Nephron (organoid): ENCODE data around the gene PTPRD.
"Not testable (repeated sequence)": the region's sequence is repeated elsewhere in the genome, so short reads cannot be mapped to it uniquely, and the experiment has no call there.

Experiments
- H3K27ac Mint-ChIP-seq, 3 experiments: 2 replicates each; pipeline ENCODE4 v1.8.0; 2020; ENCODE audit warnings: mixed read lengths in 3 of 3, mild to moderate bottlenecking in 2 of 3, moderate library complexity in 1 of 3
- H3K27me3 Mint-ChIP-seq: 2 replicates; pipeline ENCODE4 v1.8.0; 2021; ENCODE audit warnings: low read depth, mild to moderate bottlenecking, moderate library complexity, mixed read lengths
- H3K36me3 Mint-ChIP-seq: 2 replicates; pipeline ENCODE4 v1.8.0; 2020; ENCODE audit warnings: low read depth, mixed read lengths
- H3K4me1 Mint-ChIP-seq: 2 replicates; pipeline ENCODE4 v1.8.0; 2020; ENCODE audit warnings: mixed read lengths
- H3K4me3 Mint-ChIP-seq, 3 experiments: 2 replicates each; pipeline ENCODE4 v1.8.0; 2020; ENCODE audit warnings: mild to moderate bottlenecking in 3 of 3, mixed read lengths in 3 of 3, moderate library complexity in 2 of 3
- H3K9me3 Mint-ChIP-seq: 2 replicates; pipeline ENCODE4 v1.8.0; 2020; ENCODE audit warnings: mixed read lengths
- TF ChIP-seq, protein P1 (sequence below), 3 experiments: fragments of 200-600 bp; sonication (generic); IDR thresholded peaks; one replicate each; pipeline ENCODE4 v1.5.0; 2021; ENCODE audit warnings: antibody characterized with exemption in 3 of 3; ENCODE audit not compliant: unreplicated experiment in 3 of 3

PTPRD gene

DNA sequence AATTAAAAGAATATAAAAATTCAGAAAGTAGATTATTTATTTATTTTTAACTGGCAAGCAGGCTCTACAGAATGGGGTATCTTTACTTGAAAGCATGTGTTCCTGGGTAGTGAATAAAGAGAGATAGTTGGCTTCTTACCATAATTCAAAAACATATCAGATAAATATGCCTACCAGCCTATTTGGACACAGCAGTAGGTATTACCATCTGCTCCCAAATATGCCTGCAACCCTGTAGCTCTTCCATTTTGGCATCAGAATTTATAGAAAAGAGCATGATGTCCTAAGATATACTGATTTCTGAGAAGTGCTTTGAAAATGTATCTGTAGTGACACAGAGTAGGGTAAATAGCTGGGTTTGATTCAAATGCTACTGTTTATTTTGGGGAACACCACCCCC lies 1512.7 kb downstream of the PTPRD start:
- TF ChIP-seq, protein P1, sequence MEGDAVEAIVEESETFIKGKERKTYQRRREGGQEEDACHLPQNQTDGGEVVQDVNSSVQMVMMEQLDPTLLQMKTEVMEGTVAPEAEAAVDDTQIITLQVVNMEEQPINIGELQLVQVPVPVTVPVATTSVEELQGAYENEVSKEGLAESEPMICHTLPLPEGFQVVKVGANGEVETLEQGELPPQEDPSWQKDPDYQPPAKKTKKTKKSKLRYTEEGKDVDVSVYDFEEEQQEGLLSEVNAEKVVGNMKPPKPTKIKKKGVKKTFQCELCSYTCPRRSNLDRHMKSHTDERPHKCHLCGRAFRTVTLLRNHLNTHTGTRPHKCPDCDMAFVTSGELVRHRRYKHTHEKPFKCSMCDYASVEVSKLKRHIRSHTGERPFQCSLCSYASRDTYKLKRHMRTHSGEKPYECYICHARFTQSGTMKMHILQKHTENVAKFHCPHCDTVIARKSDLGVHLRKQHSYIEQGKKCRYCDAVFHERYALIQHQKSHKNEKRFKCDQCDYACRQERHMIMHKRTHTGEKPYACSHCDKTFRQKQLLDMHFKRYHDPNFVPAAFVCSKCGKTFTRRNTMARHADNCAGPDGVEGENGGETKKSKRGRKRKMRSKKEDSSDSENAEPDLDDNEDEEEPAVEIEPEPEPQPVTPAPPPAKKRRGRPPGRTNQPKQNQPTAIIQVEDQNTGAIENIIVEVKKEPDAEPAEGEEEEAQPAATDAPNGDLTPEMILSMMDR (IDR thresholded peaks at IDR 0.05; ENCODE audit: unreplicated experiment in 3 of 3) = no peak

DNA sequence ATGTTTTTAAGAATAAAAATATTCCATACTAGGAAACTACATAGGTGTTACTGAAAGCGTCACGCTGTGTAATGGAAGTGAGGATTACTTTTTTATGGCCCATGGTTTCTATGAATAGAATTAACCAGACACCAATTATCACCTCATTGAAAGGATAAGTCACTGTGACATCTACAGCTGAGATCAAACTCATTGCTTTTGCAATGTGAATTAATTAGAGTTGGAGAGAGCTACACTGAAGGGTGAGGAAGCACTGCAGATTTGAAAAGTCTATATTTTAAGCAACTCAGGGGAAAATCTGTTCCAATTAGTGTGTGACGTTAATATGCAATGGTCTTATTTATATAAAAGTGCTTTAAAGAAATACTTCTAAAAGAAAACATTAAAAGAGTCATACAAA lies 1513.2 kb downstream of the PTPRD start:
- no peaks in the 10 kb centered on the region for H3K27me3 Mint-ChIP-seq
- no peak overlapping the region for H3K4me3 Mint-ChIP-seq
- H3K9me3 Mint-ChIP-seq = no peaks in the 10 kb centered on the region
- TF ChIP-seq, protein P1 (IDR thresholded peaks at IDR 0.05; ENCODE audit: unreplicated experiment in 3 of 3) = no peak
- H3K36me3 Mint-ChIP-seq = no peaks in the 10 kb centered on the region
- H3K27ac Mint-ChIP-seq = no peak overlapping the region
- no peaks in the 10 kb centered on the region for H3K4me1 Mint-ChIP-seq

More for the DNA sequence above, 1512.7 kb downstream of the PTPRD start:
- H3K36me3 Mint-ChIP-seq = no peaks in the 10 kb centered on the region
- no peak overlapping the region for H3K27ac Mint-ChIP-seq
- H3K27me3 Mint-ChIP-seq = no peaks in the 10 kb centered on the region
- no peaks in the 10 kb centered on the region for H3K4me1 Mint-ChIP-seq
- no peaks in the 10 kb centered on the region for H3K9me3 Mint-ChIP-seq
- H3K4me3 Mint-ChIP-seq = no peak overlapping the region

DNA sequence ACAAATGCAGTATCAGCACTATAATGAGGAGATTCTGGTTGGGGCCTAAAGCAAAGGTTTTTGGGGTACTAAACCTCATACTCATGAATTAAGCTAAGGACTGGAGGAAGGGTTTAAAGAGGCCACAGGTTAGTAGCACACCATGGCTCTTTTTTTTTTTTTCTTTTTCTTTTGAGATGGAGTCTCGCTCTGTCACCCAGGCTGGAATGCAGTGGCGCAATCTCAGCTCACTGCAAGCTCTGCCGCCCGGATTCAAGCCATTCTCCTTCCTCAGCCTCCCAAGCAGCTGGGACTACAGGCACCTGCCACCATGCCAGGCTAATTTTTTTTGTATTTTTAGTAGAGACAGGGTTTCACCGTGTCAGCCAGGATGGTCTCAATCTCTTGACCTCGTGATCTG lies 1515.5 kb downstream of the PTPRD start:
- H3K4me3 Mint-ChIP-seq, H3K27ac Mint-ChIP-seq, H3K36me3 Mint-ChIP-seq, H3K9me3 Mint-ChIP-seq, H3K4me1 Mint-ChIP-seq, H3K27me3 Mint-ChIP-seq: not testable (repeated sequence)

DNA sequence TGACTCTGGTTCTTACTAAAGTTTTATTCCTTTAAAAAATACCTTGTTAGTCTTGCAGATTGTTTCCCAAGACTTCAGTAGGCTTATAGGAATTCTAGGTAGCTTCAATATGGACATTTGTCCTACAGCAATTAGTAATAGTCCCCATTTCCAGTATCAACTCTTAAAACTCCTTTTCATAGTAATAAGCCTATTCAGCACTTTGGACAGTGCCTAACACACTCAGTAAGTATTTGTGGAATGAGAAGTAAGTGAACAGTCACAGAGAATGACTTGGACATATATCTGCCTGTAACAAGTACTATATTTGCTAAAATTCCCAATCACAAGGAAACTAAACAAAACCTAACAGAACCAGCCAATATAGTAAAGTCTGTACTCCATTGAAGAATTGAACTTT lies 1521.4 kb downstream of the PTPRD start:
- H3K27me3 Mint-ChIP-seq = no peaks in the 10 kb centered on the region
- H3K36me3 Mint-ChIP-seq = no peaks in the 10 kb centered on the region
- H3K4me1 Mint-ChIP-seq = no peaks in the 10 kb centered on the region
- H3K4me3 Mint-ChIP-seq = no peak overlapping the region
- no peak overlapping the region for H3K27ac Mint-ChIP-seq
- TF ChIP-seq, protein P1 (IDR thresholded peaks at IDR 0.05; ENCODE audit: unreplicated experiment in 3 of 3) = no peak
- H3K9me3 Mint-ChIP-seq = peaks cover 4% of the 10 kb centered on the region

DNA sequence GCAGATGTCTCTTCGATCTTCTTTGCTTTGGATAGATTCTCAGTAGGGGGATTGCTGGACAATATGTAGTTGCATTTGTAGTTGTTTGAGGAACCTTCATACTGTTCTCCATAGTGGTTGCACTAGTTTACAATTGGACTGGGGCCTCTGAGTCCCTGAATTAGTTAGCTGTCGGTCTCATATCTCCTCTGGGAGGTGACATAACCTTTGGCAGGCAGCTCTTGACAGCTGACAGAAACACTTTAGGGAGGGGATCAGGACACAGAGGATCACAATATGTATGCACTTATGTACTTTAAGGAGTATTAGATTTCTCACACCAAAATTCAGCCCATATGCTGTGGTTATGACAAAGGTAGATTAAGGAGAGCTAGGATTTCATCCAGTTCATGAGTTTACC lies 1533.3 kb downstream of the PTPRD start:
- Mint-ChIP-seq H3K36me3 (no peaks in the 10 kb centered on the region), H3K9me3 (peaks cover 20% of the 10 kb centered on the region), H3K4me3 (no peak overlapping the region), H3K4me1 (no peaks in the 10 kb centered on the region), H3K27ac (no peak overlapping the region), H3K27me3 (peaks cover 3% of the 10 kb centered on the region)
- TF ChIP-seq, protein P1 (IDR thresholded peaks at IDR 0.05; ENCODE audit: unreplicated experiment in 3 of 3) = no peak

- Mint-ChIP-seq H3K4me1 (no peaks in the 10 kb centered on the region), H3K27me3 (peaks cover 3% of the 10 kb centered on the region)
- TF ChIP-seq, protein P1 (IDR thresholded peaks at IDR 0.05; ENCODE audit: unreplicated experiment in 3 of 3) = no peak
Observed at GRCh38 chr9:9078301-9078700, 1534.5 kb downstream of the PTPRD start.

More at GRCh38 chr9:9078301-9078700, 1534.5 kb downstream of the PTPRD start:
- Mint-ChIP-seq H3K9me3 (peaks cover 20% of the 10 kb centered on the region), H3K4me3 (no peak overlapping the region), H3K27ac (no peak overlapping the region), H3K36me3 (no peaks in the 10 kb centered on the region)
